ENCODE data around the gene AKT3.

- no peak for TF ChIP-seq POLR2AphosphoS5 (IDR thresholded peaks at IDR 0.05; ENCODE audit: low read depth, low read length)
- no peak for TF ChIP-seq RBBP5 (IDR thresholded peaks at IDR 0.05; ENCODE audit: borderline replicate concordance, low read depth, low read length)
- no peak for TF ChIP-seq MAX (IDR thresholded peaks at IDR 0.05)
Measured at GRCh38 chr1:243646841-243647240, 203.2 kb downstream of the AKT3 start.

Data from H1 (cell line).